Measurements from ENCODE around the gene MMS19.

MMS19 gene

GRCh38 chr10:97464226-97464625, 34.0 kb downstream of the MMS19 start:
- H2BK15ac ChIP-seq (replicated peaks; ENCODE audit: low read depth), result no peak overlapping the region
- H2BK5ac ChIP-seq (ENCODE audit: low read length), result no peak overlapping the region
- WGBS (ENCODE audit: extremely low coverage, insufficient coverage, low lambda C conversion rate), result no CpG with 5 or more reads among the region's 1 CpG

GRCh38 chr10:97463363-97464132, 34.7 kb downstream of the MMS19 start:
- Histone ChIP-seq H2BK5ac (ENCODE audit: low read length) (no peak overlapping the region), H2AK5ac (ENCODE audit: low read length) (no peak overlapping the region), H3K9ac (ENCODE audit: low read length) (no peak overlapping the region), H3K4me3 (ENCODE audit: low read length) (no peak overlapping the region), H3K23ac (ENCODE audit: low read length) (no peak overlapping the region), H3K4ac (ENCODE audit: low read depth, low read length) (no peak overlapping the region), H3K4me2 (ENCODE audit: low read length) (no peak overlapping the region), H3K4me1 (ENCODE audit: control insufficient read depth, low read depth, low read length) (no peaks in the 10 kb centered on the region), H4K5ac (ENCODE audit: low read length) (no peak overlapping the region), H3K27me3 (ENCODE audit: insufficient read depth, low read length, poor library complexity) (no peaks in the 10 kb centered on the region), H3K56ac (ENCODE audit: low read length) (no peak overlapping the region), H2BK120ac (ENCODE audit: low read depth, low read length) (no peak overlapping the region), H4K8ac (ENCODE audit: low read depth, low read length) (no peak overlapping the region), H3K18ac (ENCODE audit: low read length) (no peak overlapping the region), H3K79me2 (ENCODE audit: control insufficient read depth, insufficient read depth, low read length) (no peaks in the 10 kb centered on the region), H3K79me1 (ENCODE audit: low read length) (no peaks in the 10 kb centered on the region), H3K36me3 (ENCODE audit: control insufficient read depth, insufficient read depth, low read length) (peaks cover 36% of the 10 kb centered on the region), H2BK15ac (replicated peaks; ENCODE audit: low read depth) (no peak overlapping the region), H3K27ac (ENCODE audit: low read depth, low read length) (no peak overlapping the region)
- no CpG with 5 or more reads among the region's 4 CpGs for WGBS (ENCODE audit: extremely low coverage, insufficient coverage, low lambda C conversion rate)
- peak; percentile 83 for DNase-seq

More at GRCh38 chr10:97464226-97464625, 34.0 kb downstream of the MMS19 start:
- Histone ChIP-seq H3K23ac (ENCODE audit: low read length) (no peak overlapping the region), H3K79me1 (ENCODE audit: low read length) (no peaks in the 10 kb centered on the region), H3K18ac (ENCODE audit: low read length) (no peak overlapping the region), H3K4me2 (ENCODE audit: low read length) (no peak overlapping the region), H4K8ac (ENCODE audit: low read depth, low read length) (no peak overlapping the region), H3K36me3 (ENCODE audit: control insufficient read depth, insufficient read depth, low read length) (peaks cover 33% of the 10 kb centered on the region), H3K4me1 (ENCODE audit: control insufficient read depth, low read depth, low read length) (no peaks in the 10 kb centered on the region), H3K9ac (ENCODE audit: low read length) (no peak overlapping the region), H4K5ac (ENCODE audit: low read length) (no peak overlapping the region), H3K56ac (ENCODE audit: low read length) (no peak overlapping the region), H2BK120ac (ENCODE audit: low read depth, low read length) (no peak overlapping the region), H3K27ac (ENCODE audit: low read depth, low read length) (no peak overlapping the region), H3K79me2 (ENCODE audit: control insufficient read depth, insufficient read depth, low read length) (no peaks in the 10 kb centered on the region), H3K27me3 (ENCODE audit: insufficient read depth, low read length, poor library complexity) (no peaks in the 10 kb centered on the region), H2AK5ac (ENCODE audit: low read length) (no peak overlapping the region), H3K4ac (ENCODE audit: low read depth, low read length) (no peak overlapping the region), H3K4me3 (ENCODE audit: low read length) (no peak overlapping the region)
- no peak for DNase-seq

- no peak overlapping the region for H3K9ac ChIP-seq (ENCODE audit: low read length)
- H2AK5ac ChIP-seq (ENCODE audit: low read length), result no peak overlapping the region
- no CpG with 5 or more reads among the region's 2 CpGs for WGBS (ENCODE audit: extremely low coverage, insufficient coverage, low lambda C conversion rate)
- H3K56ac ChIP-seq (ENCODE audit: low read length), result no peak overlapping the region
- no peak overlapping the region for H4K5ac ChIP-seq (ENCODE audit: low read length)
- no peak overlapping the region for H2BK5ac ChIP-seq (ENCODE audit: low read length)
- peaks cover 35% of the 10 kb centered on the region for H3K36me3 ChIP-seq (ENCODE audit: control insufficient read depth, insufficient read depth, low read length)
- H3K23ac ChIP-seq (ENCODE audit: low read length), result no peak overlapping the region
- H3K4me2 ChIP-seq (ENCODE audit: low read length), result no peak overlapping the region
- no peak overlapping the region for H2BK120ac ChIP-seq (ENCODE audit: low read depth, low read length)
- no peaks in the 10 kb centered on the region for H3K27me3 ChIP-seq (ENCODE audit: insufficient read depth, low read length, poor library complexity)
- H3K18ac ChIP-seq (ENCODE audit: low read length), result no peak overlapping the region
- H2BK15ac ChIP-seq (replicated peaks; ENCODE audit: low read depth), result no peak overlapping the region
- no peak overlapping the region for H3K27ac ChIP-seq (ENCODE audit: low read depth, low read length)
- H3K4me3 ChIP-seq (ENCODE audit: low read length), result no peak overlapping the region
- no peaks in the 10 kb centered on the region for H3K4me1 ChIP-seq (ENCODE audit: control insufficient read depth, low read depth, low read length)
- no peak for DNase-seq
- no peaks in the 10 kb centered on the region for H3K79me1 ChIP-seq (ENCODE audit: low read length)
- no peak overlapping the region for H3K4ac ChIP-seq (ENCODE audit: low read depth, low read length)
- no peaks in the 10 kb centered on the region for H3K79me2 ChIP-seq (ENCODE audit: control insufficient read depth, insufficient read depth, low read length)
- H4K8ac ChIP-seq (ENCODE audit: low read depth, low read length), result no peak overlapping the region
Observed at GRCh38 chr10:97462309-97462708, 35.9 kb downstream of the MMS19 start.

GRCh38 chr10:97459933-97460332, 38.3 kb downstream of the MMS19 start:
- no peak overlapping the region for H3K4me2 ChIP-seq (ENCODE audit: low read length)
- no peak overlapping the region for H3K23ac ChIP-seq (ENCODE audit: low read length)
- no peak for DNase-seq
- no peaks in the 10 kb centered on the region for H3K4me1 ChIP-seq (ENCODE audit: control insufficient read depth, low read depth, low read length)
- H2AK5ac ChIP-seq (ENCODE audit: low read length), result no peak overlapping the region
- H3K9ac ChIP-seq (ENCODE audit: low read length), result no peak overlapping the region
- no peaks in the 10 kb centered on the region for H3K27me3 ChIP-seq (ENCODE audit: insufficient read depth, low read length, poor library complexity)
- no peak overlapping the region for H2BK120ac ChIP-seq (ENCODE audit: low read depth, low read length)
- H3K27ac ChIP-seq (ENCODE audit: low read depth, low read length), result no peak overlapping the region
- H3K4ac ChIP-seq (ENCODE audit: low read depth, low read length), result no peak overlapping the region
- no peak overlapping the region for H3K18ac ChIP-seq (ENCODE audit: low read length)
- H3K4me3 ChIP-seq (ENCODE audit: low read length), result no peak overlapping the region
- peaks cover 32% of the 10 kb centered on the region for H3K36me3 ChIP-seq (ENCODE audit: control insufficient read depth, insufficient read depth, low read length)
- no CpG with 5 or more reads among the region's 7 CpGs for WGBS (ENCODE audit: extremely low coverage, insufficient coverage, low lambda C conversion rate)
- H3K79me1 ChIP-seq (ENCODE audit: low read length), result no peaks in the 10 kb centered on the region
- H4K8ac ChIP-seq (ENCODE audit: low read depth, low read length), result no peak overlapping the region
- H4K5ac ChIP-seq (ENCODE audit: low read length), result no peak overlapping the region
- H2BK15ac ChIP-seq (replicated peaks; ENCODE audit: low read depth), result no peak overlapping the region
- no peak overlapping the region for H2BK5ac ChIP-seq (ENCODE audit: low read length)
- H3K79me2 ChIP-seq (ENCODE audit: control insufficient read depth, insufficient read depth, low read length), result no peaks in the 10 kb centered on the region
- no peak overlapping the region for H3K56ac ChIP-seq (ENCODE audit: low read length)

GRCh38 chr10:97459111-97459510, 39.1 kb downstream of the MMS19 start:
- Histone ChIP-seq H2BK120ac (ENCODE audit: low read depth, low read length) (no peak overlapping the region), H3K79me1 (ENCODE audit: low read length) (no peaks in the 10 kb centered on the region), H3K9ac (ENCODE audit: low read length) (no peak overlapping the region), H3K27ac (ENCODE audit: low read depth, low read length) (no peak overlapping the region), H3K4ac (ENCODE audit: low read depth, low read length) (no peak overlapping the region), H2BK5ac (ENCODE audit: low read length) (no peak overlapping the region), H3K18ac (ENCODE audit: low read length) (no peak overlapping the region), H2BK15ac (replicated peaks; ENCODE audit: low read depth) (no peak overlapping the region), H3K4me3 (ENCODE audit: low read length) (no peak overlapping the region), H4K5ac (ENCODE audit: low read length) (no peak overlapping the region), H3K4me2 (ENCODE audit: low read length) (no peak overlapping the region), H3K56ac (ENCODE audit: low read length) (no peak overlapping the region), H3K79me2 (ENCODE audit: control insufficient read depth, insufficient read depth, low read length) (no peaks in the 10 kb centered on the region), H3K27me3 (ENCODE audit: insufficient read depth, low read length, poor library complexity) (no peaks in the 10 kb centered on the region), H4K8ac (ENCODE audit: low read depth, low read length) (no peak overlapping the region), H3K4me1 (ENCODE audit: control insufficient read depth, low read depth, low read length) (no peaks in the 10 kb centered on the region), H3K23ac (ENCODE audit: low read length) (no peak overlapping the region), H3K36me3 (ENCODE audit: control insufficient read depth, insufficient read depth, low read length) (peaks cover 32% of the 10 kb centered on the region), H2AK5ac (ENCODE audit: low read length) (no peak overlapping the region)
- no peak for DNase-seq
- no CpG with 5 or more reads among the region's 7 CpGs for WGBS (ENCODE audit: extremely low coverage, insufficient coverage, low lambda C conversion rate)

GRCh38 chr10:97456686-97457065, 41.5 kb downstream of the MMS19 start:
- H4K5ac ChIP-seq (ENCODE audit: low read length), result no peak overlapping the region
- no CpG with 5 or more reads among the region's 3 CpGs for WGBS (ENCODE audit: extremely low coverage, insufficient coverage, low lambda C conversion rate)
- no peak overlapping the region for H3K4ac ChIP-seq (ENCODE audit: low read depth, low read length)
- no peak overlapping the region for H2BK15ac ChIP-seq (replicated peaks; ENCODE audit: low read depth)
- H4K8ac ChIP-seq (ENCODE audit: low read depth, low read length), result no peak overlapping the region
- no peak overlapping the region for H2AK5ac ChIP-seq (ENCODE audit: low read length)
- H3K79me1 ChIP-seq (ENCODE audit: low read length), result peaks cover 3% of the 10 kb centered on the region
- H3K27me3 ChIP-seq (ENCODE audit: insufficient read depth, low read length, poor library complexity), result no peaks in the 10 kb centered on the region
- H3K23ac ChIP-seq (ENCODE audit: low read length), result no peak overlapping the region
- H3K79me2 ChIP-seq (ENCODE audit: control insufficient read depth, insufficient read depth, low read length), result no peaks in the 10 kb centered on the region
- DNase-seq, result no peak
- no peaks in the 10 kb centered on the region for H3K4me1 ChIP-seq (ENCODE audit: control insufficient read depth, low read depth, low read length)
- no peak overlapping the region for H2BK5ac ChIP-seq (ENCODE audit: low read length)
- H3K9ac ChIP-seq (ENCODE audit: low read length), result no peak overlapping the region
- no peak overlapping the region for H3K4me2 ChIP-seq (ENCODE audit: low read length)
- peaks cover 23% of the 10 kb centered on the region for H3K36me3 ChIP-seq (ENCODE audit: control insufficient read depth, insufficient read depth, low read length)
- no peak overlapping the region for H3K4me3 ChIP-seq (ENCODE audit: low read length)
- H3K18ac ChIP-seq (ENCODE audit: low read length), result no peak overlapping the region
- no peak overlapping the region for H2BK120ac ChIP-seq (ENCODE audit: low read depth, low read length)
- H3K56ac ChIP-seq (ENCODE audit: low read length), result no peak overlapping the region
- H3K27ac ChIP-seq (ENCODE audit: low read depth, low read length), result no peak overlapping the region
